H9 (cell line): ENCODE results near the gene NDNF. TPM values are rescaled to one million over a fixed set of nuclear protein-coding genes. Genes with fewer than 3 reads are reported as not detected.

ENCODE experiments used
- DNase-seq: peaks from one replicate; pipeline ENCODE4 v3.0.0-alpha.2; 2017
- H2AFZ ChIP-seq: one replicate; pipeline ENCODE4 v1.6.1; 2013; ENCODE audit warnings: mild to moderate bottlenecking, low read length, control low read depth, moderate library complexity
- H2AK5ac ChIP-seq: 2 replicates; pipeline ENCODE4 v1.6.1; 2013; ENCODE audit warnings: low read length, control low read depth, mixed read lengths; ENCODE audit not compliant: insufficient read length
- H2BK120ac ChIP-seq: one replicate; pipeline ENCODE4 v1.6.1; 2013; ENCODE audit warnings: low read depth, mild to moderate bottlenecking, low read length, control low read depth, inconsistent platforms; ENCODE audit not compliant: poor library complexity, severe bottlenecking
- H2BK12ac ChIP-seq: 2 replicates; pipeline ENCODE4 v1.6.1; 2013; ENCODE audit warnings: low read length, control low read depth, mixed read lengths, low read depth; ENCODE audit not compliant: insufficient read length
- H2BK15ac ChIP-seq: 2 replicates; pipeline ENCODE4 v1.6.1; 2013; ENCODE audit warnings: low read depth, low read length, control low read depth
- H2BK20ac ChIP-seq: one replicate; pipeline ENCODE4 v1.6.1; 2013; ENCODE audit warnings: low read depth, mild to moderate bottlenecking, low read length, control low read depth, inconsistent platforms; ENCODE audit not compliant: poor library complexity, severe bottlenecking
- H2BK5ac ChIP-seq: 2 replicates; pipeline ENCODE4 v1.6.1; 2013; ENCODE audit warnings: low read length, control low read depth, mixed read lengths; ENCODE audit not compliant: insufficient read length
- H3K14ac ChIP-seq: 2 replicates; pipeline ENCODE4 v1.6.1; 2013; ENCODE audit warnings: low read length, control low read depth; ENCODE audit not compliant: insufficient read depth
- H3K18ac ChIP-seq: 2 replicates; pipeline ENCODE4 v1.6.1; 2013; ENCODE audit warnings: low read depth, mild to moderate bottlenecking, mixed read lengths, low read length, control low read depth; ENCODE audit not compliant: insufficient read length
- H3K23ac ChIP-seq: 2 replicates; pipeline ENCODE4 v1.6.1; 2013; ENCODE audit warnings: low read length, control low read depth, mixed read lengths, low read depth; ENCODE audit not compliant: insufficient read length
- H3K23me2 ChIP-seq: 2 replicates; pipeline ENCODE4 v1.6.1; 2013; ENCODE audit warnings: low read depth, mild to moderate bottlenecking, mixed read lengths, low read length, control low read depth; ENCODE audit not compliant: insufficient read length, poor library complexity, severe bottlenecking
- H3K27ac ChIP-seq: 2 replicates; pipeline ENCODE4 v1.5.1; 2013; ENCODE audit warnings: low read length, control low read depth, mixed read lengths, low read depth; ENCODE audit not compliant: insufficient read length
- H3K27me3 ChIP-seq: 2 replicates; pipeline ENCODE4 v1.6.1; 2013; ENCODE audit warnings: low read length, control low read depth, inconsistent platforms; ENCODE audit not compliant: insufficient read depth
- H3K4ac ChIP-seq: 2 replicates; pipeline ENCODE4 v1.6.1; 2013; ENCODE audit warnings: low read depth, mild to moderate bottlenecking, control low read depth, inconsistent platforms, low read length, moderate library complexity
- H3K4me1 ChIP-seq: 2 replicates; pipeline ENCODE4 v1.6.1; 2013; ENCODE audit warnings: low read length, control low read depth, inconsistent platforms; ENCODE audit not compliant: insufficient read depth
- H3K4me2 ChIP-seq: 2 replicates; pipeline ENCODE4 v1.6.1; 2013; ENCODE audit warnings: low read length, control low read depth, mixed read lengths; ENCODE audit not compliant: insufficient read length, insufficient read depth
- H3K56ac ChIP-seq: 2 replicates; pipeline ENCODE4 v1.6.1; 2013; ENCODE audit warnings: low read depth, mild to moderate bottlenecking, mixed read lengths, low read length, control low read depth; ENCODE audit not compliant: insufficient read length
- H3K79me1 ChIP-seq: 2 replicates; pipeline ENCODE4 v1.6.1; 2013; ENCODE audit warnings: low read depth, mild to moderate bottlenecking, moderate library complexity, low read length, control low read depth, inconsistent platforms; ENCODE audit not compliant: insufficient read depth, poor library complexity, severe bottlenecking
- H3K79me2 ChIP-seq: 2 replicates; pipeline ENCODE4 v1.6.1; 2013; ENCODE audit warnings: low read length, control low read depth, inconsistent platforms; ENCODE audit not compliant: insufficient read depth
- H3K9ac ChIP-seq: 2 replicates; pipeline ENCODE4 v1.6.1; 2013; ENCODE audit warnings: low read length, control low read depth, mixed read lengths; ENCODE audit not compliant: insufficient read length; ENCODE audit errors: extremely low read depth
- H3K9me3 ChIP-seq: one replicate; pipeline ENCODE4 v1.6.1; 2013; ENCODE audit warnings: low read depth, low read length, inconsistent platforms; ENCODE audit not compliant: control insufficient read depth
- H3T11ph ChIP-seq: one replicate; pipeline ENCODE4 v1.6.1; 2013; ENCODE audit warnings: mild to moderate bottlenecking, low read length, control low read depth, inconsistent platforms
- H4K20me1 ChIP-seq: one replicate; pipeline ENCODE4 v1.6.1; 2013; ENCODE audit not compliant: control insufficient read depth, insufficient read length, insufficient read depth
- H4K5ac ChIP-seq: 2 replicates; pipeline ENCODE4 v1.6.1; 2013; ENCODE audit warnings: low read depth, mild to moderate bottlenecking, mixed read lengths, low read length, control low read depth; ENCODE audit not compliant: insufficient read length
- H4K8ac ChIP-seq: replicated peaks from 2 replicates; pipeline ENCODE4 v1.6.1; 2013; ENCODE audit warnings: low read length, control low read depth, mixed read lengths, low read depth; ENCODE audit not compliant: insufficient read length
- H4K91ac ChIP-seq: 2 replicates; pipeline ENCODE4 v1.6.1; 2013; ENCODE audit warnings: low read depth, mild to moderate bottlenecking, moderate library complexity, mixed read lengths, low read length, control low read depth; ENCODE audit not compliant: insufficient read length
- H3K27ac Mint-ChIP-seq, 3 experiments: 2 replicates in 2 of 3; 3 replicates in 1 of 3; pipeline ENCODE4 v1.8.0; 2020 to 2021; ENCODE audit warnings: mixed read lengths in 3 of 3, mild to moderate bottlenecking in 1 of 3, moderate library complexity in 1 of 3
- H3K27me3 Mint-ChIP-seq: 2 replicates; pipeline ENCODE4 v1.8.0; 2021; ENCODE audit warnings: low read depth, mild to moderate bottlenecking, moderate library complexity, mixed read lengths
- H3K36me3 Mint-ChIP-seq, 3 experiments: 2 replicates in 2 of 3; 3 replicates in 1 of 3; pipeline ENCODE4 v1.8.0; 2020 to 2021; ENCODE audit warnings: low read depth in 3 of 3, mixed read lengths in 3 of 3; ENCODE audit not compliant: insufficient read depth in 1 of 3
- H3K4me1 Mint-ChIP-seq, 2 experiments: 2 replicates each; pipeline ENCODE4 v1.8.0; 2020; ENCODE audit warnings: mixed read lengths in 2 of 2
- H3K4me3 Mint-ChIP-seq, 2 experiments: 2 replicates in 1 of 2; 3 replicates in 1 of 2; pipeline ENCODE4 v1.8.0; 2020 to 2021; ENCODE audit warnings: mild to moderate bottlenecking in 2 of 2, mixed read lengths in 2 of 2, moderate library complexity in 1 of 2
- H3K9me3 Mint-ChIP-seq, 2 experiments: 2 replicates in 1 of 2; 3 replicates in 1 of 2; pipeline ENCODE4 v1.8.0; 2020; ENCODE audit warnings: mild to moderate bottlenecking in 2 of 2, mixed read lengths in 2 of 2, moderate library complexity in 1 of 2
- CTCF ChIP-seq: fragments of 200-600 bp; sonication (generic); conservative IDR thresholded peaks from 3 replicates; pipeline ENCODE4 v1.8.0; 2021; ENCODE audit warnings: antibody characterized with exemption, mild to moderate bottlenecking
- WGBS: extraction: QIAGEN DNeasy Blood & Tissue Kit; methylation state at CpG from one replicate; pipeline ENCODE4 v1.1.7; 2013; ENCODE audit warnings: missing lambda C conversion rate, low lambda C conversion rate, mixed read lengths; ENCODE audit not compliant: insufficient read length; ENCODE audit errors: extremely low coverage; 5-methylcytosine and 5-hydroxymethylcytosine counted together
- total RNA-seq: library from RNA; stranded (reverse); gene quantifications from 2 replicates; pipeline ENCODE4 v1.2.1, GENCODE V29; 2021

Gene NDNF
- total RNA-seq, 1 experiment from 2014 or later: 0.17 TPM

DNA sequence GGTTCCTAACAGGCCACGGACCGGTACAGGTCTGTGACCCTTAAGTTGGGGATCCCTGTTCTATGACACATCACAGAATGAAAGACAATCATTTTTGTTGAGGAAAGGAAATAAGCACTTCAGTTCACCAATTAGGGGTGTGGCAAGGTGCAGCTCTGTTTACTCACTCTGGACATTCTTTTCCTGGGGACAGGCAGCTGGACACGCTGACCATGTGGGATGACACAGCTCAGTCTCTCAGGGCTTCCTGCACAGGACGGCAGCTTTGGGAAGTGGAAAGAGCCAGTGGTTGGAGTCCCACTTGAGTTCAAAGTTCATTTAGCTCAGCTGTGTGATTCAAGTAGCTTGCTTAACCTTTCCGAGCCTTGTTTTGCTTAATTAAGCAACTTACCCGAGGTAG lies 55.7 kb downstream of the NDNF start:
- no peak overlapping the region for H3K4me3 Mint-ChIP-seq
- no peak overlapping the region for H2BK5ac ChIP-seq
- no peaks in the 10 kb centered on the region for H3K27me3 Mint-ChIP-seq
- H2BK120ac ChIP-seq: no peak overlapping the region
- H3K27ac Mint-ChIP-seq: no peak overlapping the region; a peak in 1 of 7 replicates
- no peaks in the 10 kb centered on the region for H3K23me2 ChIP-seq
- no peak overlapping the region for H3K14ac ChIP-seq
- no peaks in the 10 kb centered on the region for H3K27me3 ChIP-seq
- no peak overlapping the region for H2AFZ ChIP-seq
- WGBS: no CpG with 5 or more reads among the region's 6 CpGs
- H4K91ac ChIP-seq: no peak overlapping the region
- no peaks in the 10 kb centered on the region; a peak in 1 of 7 replicates for H3K36me3 Mint-ChIP-seq
- H2BK12ac ChIP-seq: no peak overlapping the region
- TF ChIP-seq CTCF: no peak
- H3K27ac ChIP-seq: no peak overlapping the region
- no peak overlapping the region for H3K56ac ChIP-seq
- no peak overlapping the region for H3K18ac ChIP-seq
- no peak overlapping the region for H2BK15ac ChIP-seq
- no peaks in the 10 kb centered on the region for H3K79me2 ChIP-seq
- peaks cover 16 to 18% of the 10 kb centered on the region in 2 experiments for H3K4me1 Mint-ChIP-seq
- no peak overlapping the region for H3K9ac ChIP-seq
- H4K5ac ChIP-seq: no peak overlapping the region
- H3K23ac ChIP-seq: no peak overlapping the region
- H3K9me3 ChIP-seq: no peaks in the 10 kb centered on the region
- H4K20me1 ChIP-seq: no peaks in the 10 kb centered on the region
- no peak overlapping the region for H3K4ac ChIP-seq
- H3K4me2 ChIP-seq: no peak overlapping the region
- no peaks in the 10 kb centered on the region for H3K79me1 ChIP-seq
- no peak overlapping the region for H4K8ac ChIP-seq
- no peak overlapping the region for H2BK20ac ChIP-seq
- H3K9me3 Mint-ChIP-seq: no peaks in the 10 kb centered on the region
- DNase-seq: no peak
- H2AK5ac ChIP-seq: no peak overlapping the region
- no peaks in the 10 kb centered on the region for H3K4me1 ChIP-seq
- no peak overlapping the region for H3T11ph ChIP-seq
